Astrocyte of the hippocampus (primary cell): Measurements from ENCODE around the gene SRI.
A peak's percentile ranks its signal among the peaks of the same experiment; 100 is the strongest.
"Not testable (repeated sequence)": the region's sequence is repeated elsewhere in the genome, so short reads cannot be mapped to it uniquely, and the experiment has no call there.

Source experiments
- DNase-seq: peaks from one replicate; pipeline ENCODE4 v3.0.0; 2011; ENCODE audit warnings: low read depth, low spot score

SRI gene

GRCh38 chr7:88219781-88220747 is at the start of gene SRI:
Gene SRI, minus strand, starts transcription at chr7:88220038. Its CDS starts 12 bp downstream, at chr7:88220026.
- peak; percentile 96 for DNase-seq

- DNase-seq, result no peak
These were observed 49.7 kb upstream of the SRI start for GRCh38 chr7:88269586-88269985.

- DNase-seq, result no peak
These were observed 49.0 kb upstream of the SRI start for GRCh38 chr7:88268858-88269257.

- DNase-seq, result no peak
These were observed 48.2 kb upstream of the SRI start for GRCh38 chr7:88268051-88268450.

- no peak for DNase-seq
These were observed 47.6 kb upstream of the SRI start for GRCh38 chr7:88267421-88267820.

- DNase-seq, result peak; percentile 22
These were observed 45.1 kb upstream of the SRI start for GRCh38 chr7:88264987-88265386.

- no peak for DNase-seq
These were observed 42.7 kb upstream of the SRI start for GRCh38 chr7:88262562-88262961.

GRCh38 chr7:88260719-88261118 is 40.9 kb upstream of the SRI start:
- DNase-seq, result no peak

- no peak for DNase-seq
These were observed 40.0 kb upstream of the SRI start for GRCh38 chr7:88259656-88260380.

- not testable (repeated sequence) for DNase-seq
These were observed 38.5 kb upstream of the SRI start for GRCh38 chr7:88258296-88258695.

GRCh38 chr7:88256906-88257305 is 37.1 kb upstream of the SRI start:
- no peak for DNase-seq

GRCh38 chr7:88254721-88255424 is 35.0 kb upstream of the SRI start:
- peak; percentile 8 for DNase-seq

GRCh38 chr7:88253640-88254039 is 33.8 kb upstream of the SRI start:
- no peak for DNase-seq

- DNase-seq, result no peak
These were observed 24.4 kb upstream of the SRI start for GRCh38 chr7:88244258-88244657.

GRCh38 chr7:88243345-88243909 is 23.6 kb upstream of the SRI start:
- peak; percentile 74 for DNase-seq

GRCh38 chr7:88239852-88240251 is 20.0 kb upstream of the SRI start:
- DNase-seq, result no peak

GRCh38 chr7:88233828-88234227 is 14.0 kb upstream of the SRI start:
- no peak for DNase-seq

GRCh38 chr7:88230646-88231045 is 10.8 kb upstream of the SRI start:
- DNase-seq, result no peak

- DNase-seq, result no peak
These were observed 9.6 kb upstream of the SRI start for GRCh38 chr7:88229302-88229995.

GRCh38 chr7:88226886-88227516 is 7.2 kb upstream of the SRI start:
- peak; percentile 28 for DNase-seq

GRCh38 chr7:88226201-88226600 is 6.4 kb upstream of the SRI start:
- no peak for DNase-seq
